Gastroesophageal sphincter (tissue), 4 donors: ENCODE measurements around the gene SMG7. TPM values are rescaled to one million over a fixed set of nuclear protein-coding genes. Genes with fewer than 3 reads are reported as not detected.

Experiments
- ATAC-seq: fragments of 150-250 bp; one replicate; pipeline ENCODE4 v1.9.1; 2016; ENCODE audit warnings: mild to moderate bottlenecking, moderate library complexity
- H3K27ac ChIP-seq, 4 donors: fragments of 200-600 bp; sonication (generic) in 3 of 4; 1 replicate in 3 of 4; 2 replicates in 1 of 4; pipeline ENCODE4 v1.5.1; 2016 to 2019
- H3K27me3 ChIP-seq: fragments of 200-600 bp; sonication (generic); one replicate; pipeline ENCODE4 v1.5.1; 2019
- H3K36me3 ChIP-seq, 2 donors: fragments of 200-600 bp; sonication (generic); one replicate each; pipeline ENCODE4 v1.5.1; 2019; ENCODE audit warnings: control low read depth in 1 of 2
- H3K4me1 ChIP-seq, 3 donors: fragments of 200-600 bp; sonication (generic); 1 replicate in 2 of 3; 2 replicates in 1 of 3; pipeline ENCODE4 v1.5.1; 2016 to 2019; ENCODE audit warnings: control low read depth in 2 of 3
- H3K4me3 ChIP-seq, 2 donors: fragments of 200-600 bp; sonication (generic); one replicate each; pipeline ENCODE4 v1.5.1; 2019; ENCODE audit warnings: mild to moderate bottlenecking in 1 of 2, moderate library complexity in 1 of 2
- H3K9me3 ChIP-seq, 3 donors: fragments of 200-600 bp; sonication (generic); one replicate each; pipeline ENCODE4 v1.5.1; 2017 to 2019; ENCODE audit warnings: control low read depth in 2 of 3
- CTCF ChIP-seq, 4 experiments: fragments of 200-600 bp in 2 of 4; fragments of 450-650 bp in 2 of 4; sonication (generic) in 1 of 4; IDR thresholded peaks; one replicate each; pipeline ENCODE4 v1.5.1; 2017 to 2019; ENCODE audit warnings: antibody characterized with exemption in 4 of 4, mild to moderate bottlenecking in 2 of 4, moderate library complexity in 2 of 4
- EP300 ChIP-seq: sonication (generic); formaldehyde crosslinking; IDR thresholded peaks from one replicate; pipeline ENCODE4 v1.6.1; 2017; ENCODE audit warnings: antibody characterized with exemption, mild to moderate bottlenecking
- POLR2A ChIP-seq, 2 donors: fragments of 450-650 bp; IDR thresholded peaks; one replicate each; pipeline ENCODE4 v1.6.1; 2017; ENCODE audit warnings: antibody characterized with exemption in 2 of 2, mild to moderate bottlenecking in 2 of 2, moderate library complexity in 1 of 2
- POLR2AphosphoS5 ChIP-seq: sonication (generic); formaldehyde crosslinking; IDR thresholded peaks from one replicate; pipeline ENCODE4 v1.6.1; 2017; ENCODE audit warnings: antibody characterized with exemption
- WGBS, 2 donors: methylation state at CpG; one replicate each; pipeline ENCODE4 v1.1.5; 2018; ENCODE audit warnings: low coverage in 1 of 2; 5-methylcytosine and 5-hydroxymethylcytosine counted together
- total RNA-seq, 4 donors: library from RNA; depleted of rRNA; stranded (reverse); fragments of >200 nt; gene quantifications; one replicate each; pipeline ENCODE4 v1.1.0, GENCODE V29; 2016

Gene SMG7
- total RNA-seq, 4 donors from 2014 or later, result 31.9 to 55.9 (median 38.2) TPM

DNA sequence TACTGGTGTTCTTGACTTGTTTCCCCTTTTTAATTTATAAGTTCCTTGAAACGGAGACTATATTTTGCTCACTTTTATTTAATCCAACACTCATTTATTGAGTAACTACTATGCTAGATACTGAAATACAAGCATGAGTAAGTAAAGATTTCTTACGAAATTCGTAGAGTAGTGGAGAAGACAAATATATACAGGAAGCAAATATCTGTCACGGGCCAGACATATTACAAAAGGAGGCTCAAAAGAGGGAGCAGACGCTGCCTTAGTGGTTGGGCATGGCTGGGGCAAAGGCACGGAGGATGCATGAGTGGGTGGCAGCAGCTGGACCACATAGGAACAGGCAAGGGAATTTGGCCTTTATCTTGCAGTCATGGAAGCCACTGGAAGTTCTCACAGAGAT is 111.2 kb downstream of the SMG7 start:
- Histone ChIP-seq H3K36me3 (no peaks in the 10 kb centered on the region), H3K27me3 (no peaks in the 10 kb centered on the region), H3K4me1 (no peaks in the 10 kb centered on the region), H3K4me3 (no peak overlapping the region), H3K9me3 (no peaks in the 10 kb centered on the region), H3K27ac (no peak overlapping the region)
- peak; percentile 59 for ATAC-seq
- no peak for TF ChIP-seq POLR2AphosphoS5
- TF ChIP-seq EP300, result no peak
- no peak for TF ChIP-seq CTCF (IDR thresholded peaks at IDR 0.05)
- TF ChIP-seq POLR2A (IDR thresholded peaks at IDR 0.05), result no peak
- WGBS, 2 donors, result 78 to 85% methylated on average over 3 to 6 of the region's 6 CpGs

DNA sequence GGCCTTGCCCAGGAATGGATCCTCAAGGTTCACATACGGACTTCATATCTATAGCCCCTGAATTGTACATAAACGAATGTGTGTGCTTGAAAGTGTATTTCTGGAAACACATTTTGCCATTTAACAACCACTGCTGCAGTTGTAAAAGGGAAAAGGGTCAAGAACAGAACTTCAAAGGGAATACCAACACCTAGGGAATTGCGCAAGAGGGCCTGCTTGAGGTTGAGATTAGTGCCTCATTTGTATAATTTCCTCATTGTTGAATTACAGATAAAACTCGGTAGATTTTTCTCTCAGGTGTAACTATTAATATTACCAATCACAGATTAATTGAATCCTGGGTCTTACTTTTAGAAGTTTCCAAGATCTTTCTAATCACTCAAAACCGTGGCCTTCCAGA is 111.8 kb downstream of the SMG7 start:
- Histone ChIP-seq H3K9me3 (no peaks in the 10 kb centered on the region), H3K27me3 (no peaks in the 10 kb centered on the region), H3K4me1 (no peaks in the 10 kb centered on the region), H3K27ac (no peak overlapping the region), H3K36me3 (no peaks in the 10 kb centered on the region), H3K4me3 (no peak overlapping the region)
- TF ChIP-seq CTCF (IDR thresholded peaks at IDR 0.05), result no peak
- TF ChIP-seq POLR2AphosphoS5, result no peak
- TF ChIP-seq POLR2A (IDR thresholded peaks at IDR 0.05), result no peak
- TF ChIP-seq EP300, result no peak
- ATAC-seq, result no peak
- 60 to 88% methylated on average over 5 of the region's 5 CpGs for WGBS, 2 donors

- ATAC-seq, result no peak
- no peak for TF ChIP-seq CTCF (IDR thresholded peaks at IDR 0.05)
- no peak for TF ChIP-seq EP300
- no peak for TF ChIP-seq POLR2A (IDR thresholded peaks at IDR 0.05)
- no peak for TF ChIP-seq POLR2AphosphoS5
- no peaks in the 10 kb centered on the region for H3K27me3 ChIP-seq
- no peak overlapping the region for H3K4me3 ChIP-seq
- H3K4me1 ChIP-seq, result no peaks in the 10 kb centered on the region
- no peaks in the 10 kb centered on the region for H3K9me3 ChIP-seq
- H3K36me3 ChIP-seq, result no peaks in the 10 kb centered on the region
- no peak overlapping the region for H3K27ac ChIP-seq
- 79 to 100% methylated on average over 2 to 6 of the region's 6 CpGs for WGBS, 2 donors
Observed at GRCh38 chr1:183585038-183585437, 112.7 kb downstream of the SMG7 start.

DNA sequence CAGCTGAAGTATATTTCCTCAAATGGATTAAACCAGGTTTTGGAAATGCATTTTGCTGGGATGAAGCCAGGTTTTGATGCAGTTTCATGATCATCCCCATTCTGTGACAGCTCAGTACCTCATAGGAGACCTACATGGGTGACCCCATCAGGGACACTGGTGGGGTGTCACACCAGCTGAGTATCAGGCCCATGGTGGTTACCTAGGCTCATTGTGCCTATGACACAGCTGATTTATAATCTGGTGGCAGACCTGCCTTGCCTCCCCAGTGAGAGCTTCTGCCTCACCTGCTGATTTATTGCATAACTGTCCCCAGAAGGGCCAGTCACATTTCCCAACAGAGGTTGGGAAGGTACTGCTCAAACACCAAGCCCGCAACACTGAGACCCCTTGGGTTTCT is 114.2 kb downstream of the SMG7 start:
- Histone ChIP-seq H3K4me3 (no peak overlapping the region), H3K27ac (no peak overlapping the region), H3K9me3 (no peaks in the 10 kb centered on the region), H3K4me1 (no peaks in the 10 kb centered on the region), H3K36me3 (no peaks in the 10 kb centered on the region), H3K27me3 (no peaks in the 10 kb centered on the region)
- TF ChIP-seq EP300, result no peak
- TF ChIP-seq CTCF (IDR thresholded peaks at IDR 0.05), result no peak
- no peak for TF ChIP-seq POLR2AphosphoS5
- no peak for ATAC-seq
- 100% methylated on average over 1 of the region's 1 CpG; no CpG with 5 or more reads in 1 of the 2 donors for WGBS, 2 donors

DNA sequence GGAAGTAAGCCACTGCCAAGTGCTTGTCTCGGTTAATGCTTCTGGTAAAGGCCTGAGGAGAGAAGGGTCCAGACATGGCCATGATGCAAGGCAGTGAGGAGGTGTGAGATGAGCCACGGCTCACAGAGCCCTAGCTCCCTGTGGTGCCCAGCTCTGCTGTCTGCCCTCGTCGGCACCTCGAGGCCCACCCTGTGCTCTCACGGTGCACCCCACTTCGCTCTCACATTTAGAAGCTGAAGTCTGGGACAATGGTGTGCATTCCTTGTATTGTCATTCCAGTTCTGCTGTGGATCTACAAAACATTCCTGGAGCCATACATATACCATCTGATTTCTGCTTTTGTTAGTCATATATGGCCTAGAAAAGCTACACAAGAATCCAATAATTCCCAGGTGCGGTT is 114.6 kb downstream of the SMG7 start:
- no peaks in the 10 kb centered on the region for H3K4me1 ChIP-seq
- H3K9me3 ChIP-seq, result no peaks in the 10 kb centered on the region
- ATAC-seq, result no peak
- H3K36me3 ChIP-seq, result no peaks in the 10 kb centered on the region
- WGBS, 2 donors, result 100% methylated on average over 4 of the region's 8 CpGs; no CpG with 5 or more reads in 1 of the 2 donors
- no peak overlapping the region for H3K4me3 ChIP-seq
- TF ChIP-seq POLR2A (IDR thresholded peaks at IDR 0.05) (no peak), CTCF (IDR thresholded peaks at IDR 0.05) (no peak), EP300 (no peak), POLR2AphosphoS5 (no peak)
- H3K27ac ChIP-seq, result no peak overlapping the region
- H3K27me3 ChIP-seq, result no peaks in the 10 kb centered on the region
